Natural killer cell (primary cell): ENCODE measurements around the gene CFAP43. TPM values are rescaled to one million over a fixed set of nuclear protein-coding genes. Genes with fewer than 3 reads are reported as not detected.
"Not testable (repeated sequence)": the region's sequence is repeated elsewhere in the genome, so short reads cannot be mapped to it uniquely, and the experiment has no call there.

Source experiments
- ATAC-seq, 3 donors: fragments of 150-1000 bp in 2 of 3; fragments of 200-7000 bp in 1 of 3; cut with Tn5 transposase; 1 replicate in 1 of 3; 2 replicates in 2 of 3; pipeline ENCODE4 v1.10.0; 2021; ENCODE audit warnings: mild to moderate bottlenecking in 2 of 3, moderate library complexity in 2 of 3
- DNase-seq, 2 donors: peaks; one replicate each; pipeline versions ENCODE4 v3.0.0 to v3.0.0-alpha.2; 2013 to 2021; ENCODE audit warnings: mixed read lengths in 1 of 2
- H3K27ac ChIP-seq: one replicate; pipeline ENCODE4 v1.5.1; 2013; ENCODE audit warnings: mild to moderate bottlenecking, low read length
- H3K27me3 ChIP-seq: one replicate; pipeline ENCODE4 v1.6.1; 2013; ENCODE audit warnings: low read length; ENCODE audit not compliant: control insufficient read depth, insufficient read depth
- H3K36me3 ChIP-seq: one replicate; pipeline ENCODE4 v1.6.1; 2013; ENCODE audit warnings: low read length; ENCODE audit not compliant: control insufficient read depth, insufficient read depth
- H3K4me1 ChIP-seq: one replicate; pipeline ENCODE4 v1.6.1; 2013; ENCODE audit warnings: low read length; ENCODE audit not compliant: control insufficient read depth, insufficient read depth
- H3K4me3 ChIP-seq: one replicate; pipeline ENCODE4 v1.5.1; 2013; ENCODE audit warnings: low read length
- H3K9me3 ChIP-seq: one replicate; pipeline ENCODE4 v1.6.1; 2013; ENCODE audit warnings: low read length; ENCODE audit not compliant: control insufficient read depth, insufficient read depth
- H3K27ac Mint-ChIP-seq, 2 donors: one replicate each; pipeline ENCODE4 v1.8.0; 2022; ENCODE audit warnings: mild to moderate bottlenecking in 2 of 2, mixed read lengths in 2 of 2, moderate library complexity in 1 of 2
- H3K27me3 Mint-ChIP-seq, 2 donors: one replicate each; pipeline ENCODE4 v1.8.0; 2022; ENCODE audit warnings: low read depth in 2 of 2, mixed read lengths in 2 of 2
- H3K36me3 Mint-ChIP-seq: one replicate; pipeline ENCODE4 v1.8.0; 2022; ENCODE audit warnings: mixed read lengths
- H3K4me1 Mint-ChIP-seq, 2 donors: one replicate each; pipeline ENCODE4 v1.8.0; 2022; ENCODE audit warnings: mixed read lengths in 2 of 2
- H3K4me3 Mint-ChIP-seq: one replicate; pipeline ENCODE4 v1.8.0; 2022; ENCODE audit warnings: mild to moderate bottlenecking, moderate library complexity, mixed read lengths
- H3K9me3 Mint-ChIP-seq, 2 donors: one replicate each; pipeline ENCODE4 v1.8.0; 2022; ENCODE audit warnings: mixed read lengths in 2 of 2
- WGBS: methylation state at CpG from one replicate; pipeline ENCODE4 v1.1.7; 2013; ENCODE audit warnings: missing lambda C conversion rate; ENCODE audit not compliant: insufficient coverage; 5-methylcytosine and 5-hydroxymethylcytosine counted together
- intact Hi-C: fragments of 100-400 bp; cut with micrococcal nuclease; formaldehyde crosslinking; loops from one replicate; pipeline ENCODE4 v1.14.2; 2022
- total RNA-seq, 4 donors: library from RNA; stranded (reverse); fragments of 120-200 nt in 1 of 4; gene quantifications; one replicate each; pipeline versions ENCODE4 v1.2.3 to v1.2.4, GENCODE V29; 2013 to 2022
- TF ChIP-seq, protein P1 (sequence below): fragments of 200-600 bp; IDR thresholded peaks from one replicate; pipeline ENCODE4 v1.8.0; 2022; ENCODE audit warnings: antibody characterized with exemption

Gene CFAP43
- total RNA-seq, 3 donors from 2014 or later (not counting 1 experiment from before 2014, with no cell fraction given), result 0.16 TPM; not detected in 2

- H3K4me1 Mint-ChIP-seq, result no peaks in the 10 kb centered on the region
- no peaks in the 10 kb centered on the region for H3K27me3 ChIP-seq
These were observed 38.4 kb downstream of the CFAP43 start for GRCh38 chr10:104193787-104194186.

GRCh38 chr10:104190695-104191094 is 41.5 kb downstream of the CFAP43 start:
- H3K4me3 ChIP-seq, result no peak overlapping the region
- H3K27ac Mint-ChIP-seq, result no peak overlapping the region
- no peak overlapping the region for H3K4me3 Mint-ChIP-seq
- H3K36me3 Mint-ChIP-seq, result no peaks in the 10 kb centered on the region
- TF ChIP-seq, protein P1, sequence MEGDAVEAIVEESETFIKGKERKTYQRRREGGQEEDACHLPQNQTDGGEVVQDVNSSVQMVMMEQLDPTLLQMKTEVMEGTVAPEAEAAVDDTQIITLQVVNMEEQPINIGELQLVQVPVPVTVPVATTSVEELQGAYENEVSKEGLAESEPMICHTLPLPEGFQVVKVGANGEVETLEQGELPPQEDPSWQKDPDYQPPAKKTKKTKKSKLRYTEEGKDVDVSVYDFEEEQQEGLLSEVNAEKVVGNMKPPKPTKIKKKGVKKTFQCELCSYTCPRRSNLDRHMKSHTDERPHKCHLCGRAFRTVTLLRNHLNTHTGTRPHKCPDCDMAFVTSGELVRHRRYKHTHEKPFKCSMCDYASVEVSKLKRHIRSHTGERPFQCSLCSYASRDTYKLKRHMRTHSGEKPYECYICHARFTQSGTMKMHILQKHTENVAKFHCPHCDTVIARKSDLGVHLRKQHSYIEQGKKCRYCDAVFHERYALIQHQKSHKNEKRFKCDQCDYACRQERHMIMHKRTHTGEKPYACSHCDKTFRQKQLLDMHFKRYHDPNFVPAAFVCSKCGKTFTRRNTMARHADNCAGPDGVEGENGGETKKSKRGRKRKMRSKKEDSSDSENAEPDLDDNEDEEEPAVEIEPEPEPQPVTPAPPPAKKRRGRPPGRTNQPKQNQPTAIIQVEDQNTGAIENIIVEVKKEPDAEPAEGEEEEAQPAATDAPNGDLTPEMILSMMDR, result no peak
- 94% methylated on average over 5 of the region's 5 CpGs for WGBS
- no peaks in the 10 kb centered on the region for H3K27me3 ChIP-seq
- H3K9me3 Mint-ChIP-seq, result no peaks in the 10 kb centered on the region
- H3K27me3 Mint-ChIP-seq, result peaks cover 7 to 23% of the 10 kb centered on the region in 2 donors
- no peaks in the 10 kb centered on the region for H3K4me1 Mint-ChIP-seq
- H3K36me3 ChIP-seq, result no peaks in the 10 kb centered on the region
- no peak overlapping the region for H3K27ac ChIP-seq
- no peak for DNase-seq
- no peaks in the 10 kb centered on the region for H3K4me1 ChIP-seq
- ATAC-seq, result no peak
- intact Hi-C loops, result no loop called here
- no peaks in the 10 kb centered on the region for H3K9me3 ChIP-seq

More at GRCh38 chr10:104193787-104194186, 38.4 kb downstream of the CFAP43 start:
- intact Hi-C loops, result no loop called here
- ATAC-seq (no peak), DNase-seq (no peak)
- Histone ChIP-seq H3K27ac (no peak overlapping the region), H3K4me3 (no peak overlapping the region), H3K9me3 (no peaks in the 10 kb centered on the region), H3K36me3 (no peaks in the 10 kb centered on the region), H3K4me1 (no peaks in the 10 kb centered on the region)
- Mint-ChIP-seq H3K4me3 (no peak overlapping the region), H3K36me3 (no peaks in the 10 kb centered on the region), H3K27me3 (peaks cover 16 to 18% of the 10 kb centered on the region in 2 donors), H3K27ac (no peak overlapping the region), H3K9me3 (no peaks in the 10 kb centered on the region)
- 90% methylated on average over 16 of the region's 17 CpGs for WGBS
- TF ChIP-seq, protein P1, result no peak

GRCh38 chr10:104183682-104184081 is 48.5 kb downstream of the CFAP43 start:
- no peaks in the 10 kb centered on the region for H3K27me3 ChIP-seq
- no peak overlapping the region for H3K27ac Mint-ChIP-seq
- H3K4me1 Mint-ChIP-seq, result no peaks in the 10 kb centered on the region
- H3K27me3 Mint-ChIP-seq, result peaks cover 0 to 7% of the 10 kb centered on the region in 2 donors
- no peaks in the 10 kb centered on the region for H3K4me1 ChIP-seq
- H3K36me3 ChIP-seq, result no peaks in the 10 kb centered on the region
- no peak overlapping the region for H3K4me3 ChIP-seq
- DNase-seq, result no peak
- H3K36me3 Mint-ChIP-seq, result no peaks in the 10 kb centered on the region
- H3K9me3 ChIP-seq, result no peaks in the 10 kb centered on the region
- no peaks in the 10 kb centered on the region for H3K9me3 Mint-ChIP-seq
- H3K27ac ChIP-seq, result no peak overlapping the region
- no peak for ATAC-seq
- intact Hi-C loops, result no loop called here
- 91% methylated on average over 3 of the region's 4 CpGs for WGBS
- no peak overlapping the region for H3K4me3 Mint-ChIP-seq
- TF ChIP-seq, protein P1, result no peak

DNA sequence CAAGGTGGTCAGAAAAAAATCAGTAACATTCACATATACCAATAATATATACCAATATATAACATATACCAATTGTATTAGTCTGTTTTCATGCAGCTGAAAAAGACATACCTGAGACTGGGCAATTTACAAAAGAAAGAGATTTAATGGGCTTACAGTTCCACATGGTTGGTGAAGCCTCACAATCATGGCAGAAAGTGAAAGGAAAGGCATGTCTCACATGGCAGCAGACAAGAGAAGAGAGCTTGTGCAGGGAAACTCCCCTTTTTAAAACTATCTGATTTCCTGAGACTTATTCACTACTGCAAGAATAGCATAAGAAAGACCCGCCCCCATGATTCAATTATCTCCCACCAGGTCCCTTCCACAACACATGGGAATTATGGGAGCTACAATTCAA is 58.0 kb downstream of the CFAP43 start:
- peaks cover 19 to 35% of the 10 kb centered on the region in 2 donors for H3K27me3 Mint-ChIP-seq
- 91% methylated on average over 1 of the region's 1 CpG for WGBS
- ATAC-seq, H3K9me3 ChIP-seq, H3K4me3 Mint-ChIP-seq, H3K36me3 Mint-ChIP-seq, DNase-seq, H3K4me1 Mint-ChIP-seq, H3K36me3 ChIP-seq, H3K9me3 Mint-ChIP-seq, intact Hi-C loops, H3K27ac Mint-ChIP-seq, H3K4me1 ChIP-seq, H3K4me3 ChIP-seq, H3K27me3 ChIP-seq, H3K27ac ChIP-seq: not testable (repeated sequence)
